MM.1S (cell line): Measurements from ENCODE around the gene DNLZ.

Experiments used
- DNase-seq: peaks from one replicate; pipeline ENCODE4 v3.0.0-alpha.2; 2015
- H2AFZ ChIP-seq: fragments of 300-600 bp; sonication (generic); 2 replicates; pipeline ENCODE4 v1.6.0; 2016; ENCODE audit warnings: antibody characterized with exemption, low read length
- H3F3A ChIP-seq: fragments of 300-600 bp; sonication (generic); 2 replicates; pipeline ENCODE4 v1.6.1; 2016; ENCODE audit warnings: mild to moderate bottlenecking, antibody characterized with exemption, low read length, moderate library complexity, mixed read lengths; ENCODE audit not compliant: insufficient read depth
- H3K27ac ChIP-seq: fragments of 300-600 bp; sonication (generic); 2 replicates; pipeline ENCODE4 v1.5.1; 2016; ENCODE audit warnings: mild to moderate bottlenecking, low read length
- H3K27me3 ChIP-seq: fragments of 300-600 bp; sonication (generic); replicated peaks from 2 replicates; pipeline ENCODE4 v1.6.0; 2016; ENCODE audit warnings: low read length; ENCODE audit not compliant: insufficient read depth
- H3K36me3 ChIP-seq: fragments of 300-600 bp; sonication (generic); replicated peaks from 2 replicates; pipeline ENCODE4 v1.6.1; 2016; ENCODE audit warnings: mild to moderate bottlenecking, low read length, mixed read lengths; ENCODE audit not compliant: insufficient read depth
- H3K4me1 ChIP-seq: fragments of 300-600 bp; sonication (generic); 2 replicates; pipeline ENCODE4 v1.6.1; 2016; ENCODE audit warnings: low read length, mixed read lengths
- H3K4me2 ChIP-seq: fragments of 300-600 bp; sonication (generic); 2 replicates; pipeline ENCODE4 v1.6.0; 2016; ENCODE audit warnings: low read depth, low read length
- H3K4me3 ChIP-seq: fragments of 300-600 bp; sonication (generic); 2 replicates; pipeline ENCODE4 v1.5.1; 2016; ENCODE audit warnings: low read length, mixed read lengths
- H3K79me2 ChIP-seq: fragments of 300-600 bp; sonication (generic); 2 replicates; pipeline ENCODE4 v1.6.1; 2016; ENCODE audit warnings: mixed run types, low read length, mixed read lengths
- H3K9ac ChIP-seq: fragments of 300-600 bp; sonication (generic); 2 replicates; pipeline ENCODE4 v1.6.1; 2016; ENCODE audit warnings: low read length, mixed read lengths
- H3K9me2 ChIP-seq: fragments of 300-600 bp; sonication (generic); replicated peaks from 2 replicates; pipeline ENCODE4 v1.6.1; 2016; ENCODE audit warnings: mild to moderate bottlenecking, low read length, mixed read lengths; ENCODE audit not compliant: insufficient read depth
- H3K9me3 ChIP-seq: fragments of 300-600 bp; sonication (generic); replicated peaks from 2 replicates; pipeline ENCODE4 v1.6.1; 2016; ENCODE audit warnings: mild to moderate bottlenecking, low read length, mixed read lengths; ENCODE audit not compliant: insufficient read depth
- H4K20me1 ChIP-seq: fragments of 300-600 bp; sonication (generic); 2 replicates; pipeline ENCODE4 v1.6.1; 2016; ENCODE audit warnings: mild to moderate bottlenecking, low read length, moderate library complexity, mixed read lengths; ENCODE audit not compliant: insufficient read depth
- EZH2 ChIP-seq: fragments of 300-600 bp; sonication (generic); optimal IDR thresholded peaks from 2 replicates; pipeline ENCODE3; 2017; ENCODE audit warnings: low read depth, mild to moderate bottlenecking, antibody characterized with exemption, low read length, mixed read lengths
- EZH2phosphoT487 ChIP-seq: fragments of 300-600 bp; sonication (generic); IDR thresholded peaks from 2 replicates; pipeline ENCODE4 v1.6.1; 2018; ENCODE audit warnings: antibody characterized with exemption, low read length
- TF ChIP-seq, protein P1 (sequence below): fragments of 300-600 bp; sonication (generic); IDR thresholded peaks from 2 replicates; pipeline ENCODE4 v1.5.1; 2016; ENCODE audit warnings: antibody characterized with exemption, low read length, mixed read lengths

Gene DNLZ

DNA sequence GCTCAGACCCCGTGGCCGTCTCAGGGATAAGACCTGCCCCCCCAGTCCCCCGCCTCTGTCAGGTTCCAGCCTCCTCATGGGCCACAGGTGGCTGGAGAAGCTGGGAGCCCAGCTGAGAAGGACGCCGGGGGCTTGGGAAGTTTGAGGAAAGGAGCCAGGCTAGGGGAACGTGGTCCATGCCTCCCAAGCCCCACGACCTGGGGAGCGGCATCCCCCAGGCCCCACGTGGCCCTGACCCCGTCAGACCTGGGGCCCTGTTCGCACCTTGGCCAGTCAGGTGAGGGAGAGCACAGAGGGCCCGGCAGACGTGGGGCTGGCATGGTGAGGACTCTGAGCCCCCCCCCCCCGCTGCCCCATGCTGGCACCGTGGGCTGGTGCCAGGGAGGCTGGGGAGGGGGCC, 32.5 kb downstream of the DNLZ start:
- Histone ChIP-seq H3K4me3 (no peak overlapping the region), H3K27ac (no peak overlapping the region), H3F3A (no peaks in the 10 kb centered on the region), H3K9me2 (no peaks in the 10 kb centered on the region), H3K4me1 (peaks cover 6% of the 10 kb centered on the region; the same call in 1 of the 2 replicates), H3K36me3 (no peaks in the 10 kb centered on the region), H3K9ac (no peak overlapping the region), H3K27me3 (peaks cover 92% of the 10 kb centered on the region), H3K4me2 (no peak overlapping the region), H3K79me2 (no peaks in the 10 kb centered on the region), H4K20me1 (no peaks in the 10 kb centered on the region), H2AFZ (no peak overlapping the region), H3K9me3 (no peaks in the 10 kb centered on the region)
- TF ChIP-seq, protein P1, sequence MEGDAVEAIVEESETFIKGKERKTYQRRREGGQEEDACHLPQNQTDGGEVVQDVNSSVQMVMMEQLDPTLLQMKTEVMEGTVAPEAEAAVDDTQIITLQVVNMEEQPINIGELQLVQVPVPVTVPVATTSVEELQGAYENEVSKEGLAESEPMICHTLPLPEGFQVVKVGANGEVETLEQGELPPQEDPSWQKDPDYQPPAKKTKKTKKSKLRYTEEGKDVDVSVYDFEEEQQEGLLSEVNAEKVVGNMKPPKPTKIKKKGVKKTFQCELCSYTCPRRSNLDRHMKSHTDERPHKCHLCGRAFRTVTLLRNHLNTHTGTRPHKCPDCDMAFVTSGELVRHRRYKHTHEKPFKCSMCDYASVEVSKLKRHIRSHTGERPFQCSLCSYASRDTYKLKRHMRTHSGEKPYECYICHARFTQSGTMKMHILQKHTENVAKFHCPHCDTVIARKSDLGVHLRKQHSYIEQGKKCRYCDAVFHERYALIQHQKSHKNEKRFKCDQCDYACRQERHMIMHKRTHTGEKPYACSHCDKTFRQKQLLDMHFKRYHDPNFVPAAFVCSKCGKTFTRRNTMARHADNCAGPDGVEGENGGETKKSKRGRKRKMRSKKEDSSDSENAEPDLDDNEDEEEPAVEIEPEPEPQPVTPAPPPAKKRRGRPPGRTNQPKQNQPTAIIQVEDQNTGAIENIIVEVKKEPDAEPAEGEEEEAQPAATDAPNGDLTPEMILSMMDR: no peak
- no peak for TF ChIP-seq EZH2
- TF ChIP-seq EZH2phosphoT487: no peak
- DNase-seq: no peak

DNA sequence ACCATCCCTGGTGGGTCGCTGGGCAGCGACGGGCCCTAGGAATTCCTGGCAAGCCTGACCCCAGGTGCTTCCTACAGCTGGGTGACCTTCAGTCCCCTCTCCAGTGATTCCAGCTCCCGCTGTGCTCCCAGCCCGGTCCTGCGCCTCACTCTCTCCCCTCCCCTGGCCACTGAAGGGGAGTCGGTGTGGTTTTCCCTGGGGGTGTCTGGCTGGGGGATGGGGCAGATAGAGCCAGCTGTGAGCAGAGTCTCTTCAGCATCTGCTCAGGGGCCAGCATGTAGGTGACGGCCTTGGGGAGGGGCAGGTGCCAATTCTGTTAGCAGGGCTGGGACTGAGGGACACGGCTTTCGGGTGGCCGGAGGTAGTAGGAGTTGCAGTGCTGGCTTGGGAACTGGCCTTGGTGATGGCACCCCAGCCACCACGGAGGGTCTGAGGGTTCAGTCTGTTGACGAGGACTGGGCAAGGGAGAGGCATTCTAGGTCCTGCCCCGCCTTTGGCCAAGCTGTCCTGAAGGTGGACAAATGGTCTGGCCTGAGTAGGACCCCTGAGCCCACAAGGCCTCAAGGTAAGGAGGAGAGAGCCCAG, 33.0 kb downstream of the DNLZ start:
- Histone ChIP-seq H4K20me1 (no peaks in the 10 kb centered on the region), H3K27me3 (peaks cover 92% of the 10 kb centered on the region), H3K9ac (no peak overlapping the region), H3K27ac (no peak overlapping the region), H3K4me3 (no peak overlapping the region), H3K9me3 (no peaks in the 10 kb centered on the region), H3K4me2 (no peak overlapping the region), H3K4me1 (peaks cover 6% of the 10 kb centered on the region; the same call in 1 of the 2 replicates), H3K79me2 (no peaks in the 10 kb centered on the region), H3K36me3 (no peaks in the 10 kb centered on the region), H3K9me2 (no peaks in the 10 kb centered on the region), H2AFZ (no peak overlapping the region), H3F3A (no peaks in the 10 kb centered on the region)
- DNase-seq: no peak
- no peak for TF ChIP-seq EZH2phosphoT487
- no peak for TF ChIP-seq EZH2
- TF ChIP-seq, protein P1: no peak

DNA sequence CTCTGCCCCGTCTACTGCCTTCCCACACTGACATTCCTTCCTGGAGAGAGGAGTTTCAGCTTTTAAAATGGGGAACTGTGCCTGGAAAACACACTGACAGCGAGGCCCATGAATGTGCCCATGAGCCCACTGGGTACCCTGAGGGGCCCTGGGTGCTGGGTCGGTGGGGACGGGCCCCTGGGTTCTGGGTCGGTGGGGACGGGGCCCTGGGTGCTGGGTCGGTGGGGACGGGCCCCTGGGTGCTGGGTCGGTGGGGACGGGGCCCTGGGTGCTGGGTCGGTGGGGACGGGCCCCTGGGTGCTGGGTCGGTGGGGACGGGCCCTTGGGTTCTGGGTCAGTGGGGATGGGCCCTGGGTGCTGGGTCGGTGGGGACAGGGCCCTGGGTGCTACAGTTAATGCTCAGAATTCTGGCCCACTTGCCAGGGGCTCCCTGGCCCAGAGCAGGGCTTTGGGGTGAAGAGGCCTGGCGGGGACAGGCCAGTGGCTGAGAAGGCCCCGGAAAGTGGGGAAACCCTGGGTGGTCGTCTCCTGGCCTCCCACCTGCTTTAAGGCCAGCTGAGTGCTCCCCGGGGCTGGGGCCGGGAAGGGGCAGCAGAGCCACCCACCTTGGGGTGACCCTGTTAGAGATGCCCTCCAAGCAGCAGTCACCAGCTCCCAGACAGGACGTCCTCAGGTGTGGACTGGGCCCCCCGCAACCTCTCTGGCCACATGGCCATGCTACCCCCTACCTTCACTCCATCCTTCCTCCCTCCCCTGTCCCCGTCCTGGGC, 33.7 kb downstream of the DNLZ start:
- Histone ChIP-seq H3K79me2 (no peaks in the 10 kb centered on the region), H3K36me3 (no peaks in the 10 kb centered on the region), H3K4me1 (peaks cover 6% of the 10 kb centered on the region; the same call in 1 of the 2 replicates), H2AFZ (no peak overlapping the region), H3K4me3 (no peak overlapping the region), H4K20me1 (no peaks in the 10 kb centered on the region), H3K4me2 (no peak overlapping the region), H3K27me3 (peaks cover 92% of the 10 kb centered on the region), H3K9me2 (no peaks in the 10 kb centered on the region), H3K9me3 (no peaks in the 10 kb centered on the region), H3F3A (no peaks in the 10 kb centered on the region), H3K27ac (no peak overlapping the region), H3K9ac (no peak overlapping the region)
- TF ChIP-seq, protein P1: no peak
- TF ChIP-seq EZH2 (no peak), EZH2phosphoT487 (no peak)
- no peak for DNase-seq
